WTC11 (cell line): ENCODE results near the gene TRIOBP. TPM values are rescaled to one million over a fixed set of nuclear protein-coding genes. Genes with fewer than 3 reads are reported as not detected.

ENCODE experiments used
- ATAC-seq: fragments of 200-7000 bp; cut with Tn5 transposase; 2 replicates; pipeline ENCODE4 v1.10.0; 2021; ENCODE audit warnings: mild to moderate bottlenecking, moderate library complexity
- CTCF ChIA-PET: fragments of 300-600 bp; sonication (Branson Sonifier 250); formaldehyde crosslinking; loops from one replicate; lab custom pipeline; 2021; ENCODE audit warnings: antibody characterized with exemption; lab: Charles Lee
- POLR2A ChIA-PET: fragments of 350-600 bp; sonication (Branson Sonifier 250); formaldehyde crosslinking; loops from one replicate; lab custom pipeline; 2021; ENCODE audit warnings: antibody characterized with exemption; lab: Charles Lee
- DNase-seq: peaks from one replicate; pipeline ENCODE4 v3.0.0; 2021; ENCODE audit warnings: low spot score
- H3K27ac Mint-ChIP-seq: 2 replicates; pipeline ENCODE4 v1.8.0; 2021; ENCODE audit warnings: mixed read lengths
- H3K27me3 Mint-ChIP-seq: 2 replicates; pipeline ENCODE4 v1.8.0; 2021; ENCODE audit warnings: low read depth, mild to moderate bottlenecking, moderate library complexity, mixed read lengths
- H3K36me3 Mint-ChIP-seq: 2 replicates; pipeline ENCODE4 v1.8.0; 2021; ENCODE audit warnings: mixed read lengths
- H3K4me1 Mint-ChIP-seq: 2 replicates; pipeline ENCODE4 v1.8.0; 2022; ENCODE audit warnings: mixed read lengths
- H3K4me3 Mint-ChIP-seq: 2 replicates; pipeline ENCODE4 v1.8.0; 2021; ENCODE audit warnings: mild to moderate bottlenecking, moderate library complexity, mixed read lengths
- H3K9me3 Mint-ChIP-seq: 2 replicates; pipeline ENCODE4 v1.8.0; 2021; ENCODE audit warnings: mixed read lengths
- ATF1 ChIP-seq: sonication (generic); formaldehyde crosslinking; IDR thresholded peaks from 2 replicates; pipeline ENCODE4 v1.8.1; 2023; ENCODE audit warnings: mild to moderate bottlenecking, moderate library complexity, missing genetic modification reagents
- ESRRA ChIP-seq: sonication (generic); formaldehyde crosslinking; IDR thresholded peaks from 2 replicates; pipeline ENCODE4 v1.8.1; 2022; ENCODE audit warnings: mild to moderate bottlenecking, missing genetic modification reagents, borderline replicate concordance
- MYBL2 ChIP-seq: sonication (generic); formaldehyde crosslinking; IDR thresholded peaks from 2 replicates; pipeline ENCODE4 v1.8.1; 2023; ENCODE audit warnings: mild to moderate bottlenecking, moderate library complexity, missing genetic modification reagents
- NFATC4 ChIP-seq: fragments of 250-450 bp; sonication (Bioruptor Pico); IDR thresholded peaks from 2 replicates; pipeline ENCODE4 v1.9.0; 2021; ENCODE audit warnings: mild to moderate bottlenecking
- RELA ChIP-seq: sonication (generic); formaldehyde crosslinking; IDR thresholded peaks from 2 replicates; pipeline ENCODE4 v1.8.1; 2022; ENCODE audit warnings: missing genetic modification reagents, mild to moderate bottlenecking, borderline replicate concordance
- SOX15 ChIP-seq: fragments of 250-450 bp; sonication (Bioruptor Pico); IDR thresholded peaks from 2 replicates; pipeline ENCODE4 v1.9.0; 2021; ENCODE audit warnings: mild to moderate bottlenecking
- ZBTB21 ChIP-seq: sonication (generic); formaldehyde crosslinking; IDR thresholded peaks from 2 replicates; pipeline ENCODE4 v1.8.1; 2023; ENCODE audit warnings: mild to moderate bottlenecking, missing genetic modification reagents, borderline replicate concordance
- ZNF317 ChIP-seq: sonication (generic); formaldehyde crosslinking; IDR thresholded peaks from 2 replicates; pipeline ENCODE4 v1.8.1; 2023; ENCODE audit warnings: low read depth, mild to moderate bottlenecking, moderate library complexity, missing genetic modification reagents, borderline replicate concordance
- ZNF396 ChIP-seq: fragments of 250-450 bp; sonication (Bioruptor Pico); IDR thresholded peaks from 2 replicates; pipeline ENCODE4 v1.8.0; 2021; ENCODE audit warnings: mild to moderate bottlenecking, moderate library complexity, borderline replicate concordance
- total RNA-seq: library from RNA; stranded (reverse); gene quantifications from 3 replicates; pipeline ENCODE4 v1.2.3, GENCODE V29; 2021
- TF ChIP-seq, protein P1 (sequence below): sonication (generic); formaldehyde crosslinking; IDR thresholded peaks from 2 replicates; pipeline ENCODE4 v1.8.0; 2022; ENCODE audit warnings: mild to moderate bottlenecking, missing genetic modification reagents
- TF ChIP-seq, protein P2 (sequence below): sonication (generic); formaldehyde crosslinking; IDR thresholded peaks from 2 replicates; pipeline ENCODE4 v1.8.0; 2022; ENCODE audit warnings: mild to moderate bottlenecking, missing genetic modification reagents
- TF ChIP-seq, protein P3 (sequence below): fragments of 250-450 bp; sonication (Bioruptor Pico); IDR thresholded peaks from 2 replicates; pipeline ENCODE4 v1.9.0; 2021; ENCODE audit warnings: moderate library complexity, mild to moderate bottlenecking, inconsistent platforms, borderline replicate concordance
- TF ChIP-seq, protein P4 (sequence below): fragments of 250-450 bp; sonication (Bioruptor Pico); IDR thresholded peaks from 2 replicates; pipeline ENCODE4 v1.8.0; 2021; ENCODE audit warnings: mild to moderate bottlenecking
- TF ChIP-seq, protein P5 (sequence below): fragments of 250-450 bp; sonication (Bioruptor Pico); IDR thresholded peaks from 2 replicates; pipeline ENCODE4 v2.1.2; 2022; ENCODE audit warnings: mild to moderate bottlenecking, moderate library complexity
- TF ChIP-seq, protein P6 (sequence below): sonication (generic); formaldehyde crosslinking; IDR thresholded peaks from 2 replicates; pipeline ENCODE4 v1.8.1; 2023; ENCODE audit warnings: mild to moderate bottlenecking, missing genetic modification reagents, borderline replicate concordance

The TRIOBP gene
- total RNA-seq, 1 experiment from 2014 or later = 54.0 TPM

DNA sequence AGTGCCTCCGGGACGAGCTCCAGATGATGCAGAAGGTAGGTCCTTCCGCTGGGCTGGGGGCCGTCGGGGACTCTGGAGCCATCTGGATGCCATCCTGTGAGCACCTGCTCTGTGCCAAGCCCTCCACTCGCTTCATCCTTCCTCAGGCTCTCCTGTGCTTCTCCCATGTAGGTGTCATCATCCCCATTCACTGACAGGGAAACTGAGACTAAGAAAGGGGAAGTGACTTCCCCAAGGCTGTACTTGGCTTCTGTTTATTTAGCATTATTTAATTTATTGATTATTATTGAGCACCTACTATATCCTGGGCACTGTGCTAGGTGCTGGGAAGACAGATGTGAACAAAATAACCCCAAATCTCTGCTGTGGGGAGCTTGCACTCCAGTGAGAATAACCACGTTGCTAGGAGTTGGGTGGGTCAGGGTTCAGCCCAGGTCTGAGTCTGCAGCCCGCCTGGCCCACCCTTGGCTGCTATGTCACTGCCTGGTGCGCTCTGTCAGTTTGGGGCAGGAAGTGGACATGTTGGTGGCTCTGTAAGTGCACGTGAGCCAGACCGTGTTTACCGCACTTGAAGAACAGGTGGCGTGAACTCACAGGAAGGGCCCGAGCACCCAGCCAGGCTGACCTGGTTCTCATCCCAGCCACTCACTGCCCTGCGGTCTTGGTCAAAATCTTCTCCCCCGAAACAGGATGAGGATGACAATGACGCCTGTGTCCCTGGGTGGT is 75.0 kb downstream of the TRIOBP start:
- POLR2A ChIA-PET = interaction anchor here (0.6 kb wide), 1 partner anchor 23 kb away, joined by 8 read pairs; no protein-coding TSS in a partner anchor
- CTCF ChIA-PET = no interaction called here
- no peak for DNase-seq
- TF ChIP-seq, protein P1, sequence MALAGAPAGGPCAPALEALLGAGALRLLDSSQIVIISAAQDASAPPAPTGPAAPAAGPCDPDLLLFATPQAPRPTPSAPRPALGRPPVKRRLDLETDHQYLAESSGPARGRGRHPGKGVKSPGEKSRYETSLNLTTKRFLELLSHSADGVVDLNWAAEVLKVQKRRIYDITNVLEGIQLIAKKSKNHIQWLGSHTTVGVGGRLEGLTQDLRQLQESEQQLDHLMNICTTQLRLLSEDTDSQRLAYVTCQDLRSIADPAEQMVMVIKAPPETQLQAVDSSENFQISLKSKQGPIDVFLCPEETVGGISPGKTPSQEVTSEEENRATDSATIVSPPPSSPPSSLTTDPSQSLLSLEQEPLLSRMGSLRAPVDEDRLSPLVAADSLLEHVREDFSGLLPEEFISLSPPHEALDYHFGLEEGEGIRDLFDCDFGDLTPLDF (CRISPR knock-in tag) = no peak
- TF ChIP-seq, protein P2, sequence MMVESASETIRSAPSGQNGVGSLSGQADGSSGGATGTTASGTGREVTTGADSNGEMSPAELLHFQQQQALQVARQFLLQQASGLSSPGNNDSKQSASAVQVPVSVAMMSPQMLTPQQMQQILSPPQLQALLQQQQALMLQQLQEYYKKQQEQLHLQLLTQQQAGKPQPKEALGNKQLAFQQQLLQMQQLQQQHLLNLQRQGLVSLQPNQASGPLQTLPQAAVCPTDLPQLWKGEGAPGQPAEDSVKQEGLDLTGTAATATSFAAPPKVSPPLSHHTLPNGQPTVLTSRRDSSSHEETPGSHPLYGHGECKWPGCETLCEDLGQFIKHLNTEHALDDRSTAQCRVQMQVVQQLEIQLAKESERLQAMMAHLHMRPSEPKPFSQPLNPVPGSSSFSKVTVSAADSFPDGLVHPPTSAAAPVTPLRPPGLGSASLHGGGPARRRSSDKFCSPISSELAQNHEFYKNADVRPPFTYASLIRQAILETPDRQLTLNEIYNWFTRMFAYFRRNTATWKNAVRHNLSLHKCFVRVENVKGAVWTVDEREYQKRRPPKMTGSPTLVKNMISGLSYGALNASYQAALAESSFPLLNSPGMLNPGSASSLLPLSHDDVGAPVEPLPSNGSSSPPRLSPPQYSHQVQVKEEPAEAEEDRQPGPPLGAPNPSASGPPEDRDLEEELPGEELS = no peak
- TF ChIP-seq, protein P3, sequence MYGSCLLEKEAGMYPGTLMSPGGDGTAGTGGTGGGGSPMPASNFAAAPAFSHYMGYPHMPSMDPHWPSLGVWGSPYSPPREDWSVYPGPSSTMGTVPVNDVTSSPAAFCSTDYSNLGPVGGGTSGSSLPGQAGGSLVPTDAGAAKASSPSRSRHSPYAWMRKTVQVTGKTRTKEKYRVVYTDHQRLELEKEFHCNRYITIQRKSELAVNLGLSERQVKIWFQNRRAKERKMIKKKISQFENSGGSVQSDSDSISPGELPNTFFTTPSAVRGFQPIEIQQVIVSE (CRISPR knock-in tag) = no peak
- TF ChIP-seq ESRRA = no peak
- TF ChIP-seq, all 79 proteins: peak for 0
- Mint-ChIP-seq H3K36me3 (peaks cover 20% of the 10 kb centered on the region), H3K27ac (no peak overlapping the region), H3K4me1 (peaks cover 7% of the 10 kb centered on the region), H3K4me3 (no peak overlapping the region), H3K27me3 (peaks cover 8% of the 10 kb centered on the region), H3K9me3 (no peaks in the 10 kb centered on the region)
- ATAC-seq = no peak

DNA sequence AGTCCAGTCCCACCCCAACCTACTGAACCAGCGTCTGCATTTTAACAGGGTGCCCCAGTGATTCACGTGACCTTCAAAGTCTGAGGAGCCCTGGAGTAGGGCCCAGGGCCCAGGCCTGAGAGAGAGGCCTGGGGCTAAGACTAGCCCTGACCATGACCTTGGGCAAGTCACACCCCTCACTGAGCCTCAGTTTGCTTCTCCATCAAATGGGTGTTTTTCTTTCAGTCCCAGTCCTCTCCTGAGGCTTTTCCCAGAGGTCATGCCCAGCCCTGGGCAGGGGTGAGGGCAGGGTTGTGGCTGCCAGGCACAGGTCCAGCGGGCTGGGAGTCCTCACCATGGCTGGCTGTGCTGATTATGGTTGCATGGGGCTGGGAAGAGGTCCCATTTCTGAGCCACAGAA is 77.9 kb downstream of the TRIOBP start:
- Mint-ChIP-seq H3K9me3 (no peaks in the 10 kb centered on the region), H3K27me3 (peaks cover 18% of the 10 kb centered on the region), H3K4me1 (peaks cover 15% of the 10 kb centered on the region), H3K4me3 (no peak overlapping the region), H3K36me3 (peaks cover 17% of the 10 kb centered on the region), H3K27ac (no peak overlapping the region)
- ATAC-seq (no peak), DNase-seq (no peak)
- POLR2A ChIA-PET = no interaction called here
- no peak for TF ChIP-seq RELA
- CTCF ChIA-PET = no interaction called here

DNA sequence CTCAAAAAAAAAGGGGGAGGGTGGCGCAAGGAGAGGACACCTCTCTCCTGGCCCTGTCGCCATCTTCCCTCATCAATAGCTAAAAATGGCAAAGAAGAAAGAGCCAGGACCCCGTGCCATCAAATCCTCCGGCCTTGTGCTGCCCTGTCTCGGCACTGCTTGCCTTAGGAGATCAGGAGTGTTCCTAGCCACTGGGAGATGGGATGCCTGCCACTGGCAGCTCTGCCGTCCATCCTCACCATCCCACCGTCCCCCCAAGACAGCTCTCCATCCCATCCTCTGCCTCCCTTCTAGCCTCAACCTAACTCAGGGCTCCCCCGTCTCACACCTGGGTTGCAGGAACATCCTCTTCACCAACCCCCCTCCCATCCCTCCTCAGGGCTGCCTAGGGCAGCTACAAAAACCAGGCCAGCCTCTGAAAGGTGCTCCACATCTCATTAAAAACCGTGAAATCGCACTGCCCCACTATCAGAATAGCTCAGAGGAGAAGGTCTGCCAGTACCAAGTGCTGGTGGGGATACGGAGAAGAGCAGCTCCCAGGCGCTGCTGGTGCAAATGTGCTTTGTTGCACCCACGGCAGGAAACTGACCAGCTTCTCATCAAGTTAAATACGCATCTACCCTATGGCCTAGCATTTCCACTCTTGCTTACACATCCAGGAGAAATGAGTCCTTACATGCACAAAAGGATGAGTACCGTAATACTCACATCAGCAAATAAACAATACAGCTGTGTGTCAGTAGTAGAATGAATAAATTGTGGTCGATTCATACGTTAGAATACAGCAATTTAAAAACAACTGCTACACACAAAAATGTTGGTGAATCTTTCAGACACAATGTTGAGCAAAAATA is 79.2 kb downstream of the TRIOBP start:
- Mint-ChIP-seq H3K27ac (peak overlapping the region; percentile 78; the same call in 1 of the 2 replicates), H3K36me3 (peaks cover 14% of the 10 kb centered on the region), H3K4me1 (peaks cover 16% of the 10 kb centered on the region), H3K4me3 (no peak overlapping the region), H3K9me3 (no peaks in the 10 kb centered on the region), H3K27me3 (peaks cover 25% of the 10 kb centered on the region)
- DNase-seq (no peak), ATAC-seq (no peak)
- ChIA-PET POLR2A (no interaction called here), CTCF (interaction anchor here (0.7 to 1.4 kb wide), 5 partner anchors 9 to 214 kb away, joined by 3 to 5 read pairs (median 4); no protein-coding TSS in a partner anchor)
- TF ChIP-seq ZNF396 = no peak
- TF ChIP-seq MYBL2 (CRISPR knock-in tag) = no peak
- TF ChIP-seq, protein P4, sequence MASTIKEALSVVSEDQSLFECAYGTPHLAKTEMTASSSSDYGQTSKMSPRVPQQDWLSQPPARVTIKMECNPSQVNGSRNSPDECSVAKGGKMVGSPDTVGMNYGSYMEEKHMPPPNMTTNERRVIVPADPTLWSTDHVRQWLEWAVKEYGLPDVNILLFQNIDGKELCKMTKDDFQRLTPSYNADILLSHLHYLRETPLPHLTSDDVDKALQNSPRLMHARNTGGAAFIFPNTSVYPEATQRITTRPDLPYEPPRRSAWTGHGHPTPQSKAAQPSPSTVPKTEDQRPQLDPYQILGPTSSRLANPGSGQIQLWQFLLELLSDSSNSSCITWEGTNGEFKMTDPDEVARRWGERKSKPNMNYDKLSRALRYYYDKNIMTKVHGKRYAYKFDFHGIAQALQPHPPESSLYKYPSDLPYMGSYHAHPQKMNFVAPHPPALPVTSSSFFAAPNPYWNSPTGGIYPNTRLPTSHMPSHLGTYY (CRISPR knock-in tag) = no peak
- no peak for TF ChIP-seq ZBTB21 (CRISPR knock-in tag)
- no peak for TF ChIP-seq ATF1 (CRISPR knock-in tag)
- TF ChIP-seq, protein P5, sequence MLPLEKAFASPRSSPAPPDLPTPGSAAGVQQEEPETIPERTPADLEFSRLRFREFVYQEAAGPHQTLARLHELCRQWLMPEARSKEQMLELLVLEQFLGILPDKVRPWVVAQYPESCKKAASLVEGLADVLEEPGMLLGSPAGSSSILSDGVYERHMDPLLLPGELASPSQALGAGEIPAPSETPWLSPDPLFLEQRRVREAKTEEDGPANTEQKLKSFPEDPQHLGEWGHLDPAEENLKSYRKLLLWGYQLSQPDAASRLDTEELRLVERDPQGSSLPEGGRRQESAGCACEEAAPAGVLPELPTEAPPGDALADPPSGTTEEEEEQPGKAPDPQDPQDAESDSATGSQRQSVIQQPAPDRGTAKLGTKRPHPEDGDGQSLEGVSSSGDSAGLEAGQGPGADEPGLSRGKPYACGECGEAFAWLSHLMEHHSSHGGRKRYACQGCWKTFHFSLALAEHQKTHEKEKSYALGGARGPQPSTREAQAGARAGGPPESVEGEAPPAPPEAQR = no peak
- no peak for TF ChIP-seq SOX15 (CRISPR knock-in tag)
- TF ChIP-seq NFATC4 (CRISPR knock-in tag) = no peak
- no peak for TF ChIP-seq ZNF317 (CRISPR knock-in tag)
- TF ChIP-seq, protein P6, sequence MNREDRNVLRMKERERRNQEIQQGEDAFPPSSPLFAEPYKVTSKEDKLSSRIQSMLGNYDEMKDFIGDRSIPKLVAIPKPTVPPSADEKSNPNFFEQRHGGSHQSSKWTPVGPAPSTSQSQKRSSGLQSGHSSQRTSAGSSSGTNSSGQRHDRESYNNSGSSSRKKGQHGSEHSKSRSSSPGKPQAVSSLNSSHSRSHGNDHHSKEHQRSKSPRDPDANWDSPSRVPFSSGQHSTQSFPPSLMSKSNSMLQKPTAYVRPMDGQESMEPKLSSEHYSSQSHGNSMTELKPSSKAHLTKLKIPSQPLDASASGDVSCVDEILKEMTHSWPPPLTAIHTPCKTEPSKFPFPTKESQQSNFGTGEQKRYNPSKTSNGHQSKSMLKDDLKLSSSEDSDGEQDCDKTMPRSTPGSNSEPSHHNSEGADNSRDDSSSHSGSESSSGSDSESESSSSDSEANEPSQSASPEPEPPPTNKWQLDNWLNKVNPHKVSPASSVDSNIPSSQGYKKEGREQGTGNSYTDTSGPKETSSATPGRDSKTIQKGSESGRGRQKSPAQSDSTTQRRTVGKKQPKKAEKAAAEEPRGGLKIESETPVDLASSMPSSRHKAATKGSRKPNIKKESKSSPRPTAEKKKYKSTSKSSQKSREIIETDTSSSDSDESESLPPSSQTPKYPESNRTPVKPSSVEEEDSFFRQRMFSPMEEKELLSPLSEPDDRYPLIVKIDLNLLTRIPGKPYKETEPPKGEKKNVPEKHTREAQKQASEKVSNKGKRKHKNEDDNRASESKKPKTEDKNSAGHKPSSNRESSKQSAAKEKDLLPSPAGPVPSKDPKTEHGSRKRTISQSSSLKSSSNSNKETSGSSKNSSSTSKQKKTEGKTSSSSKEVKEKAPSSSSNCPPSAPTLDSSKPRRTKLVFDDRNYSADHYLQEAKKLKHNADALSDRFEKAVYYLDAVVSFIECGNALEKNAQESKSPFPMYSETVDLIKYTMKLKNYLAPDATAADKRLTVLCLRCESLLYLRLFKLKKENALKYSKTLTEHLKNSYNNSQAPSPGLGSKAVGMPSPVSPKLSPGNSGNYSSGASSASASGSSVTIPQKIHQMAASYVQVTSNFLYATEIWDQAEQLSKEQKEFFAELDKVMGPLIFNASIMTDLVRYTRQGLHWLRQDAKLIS (CRISPR knock-in tag) = no peak
